Testis (tissue), 2 donors: ENCODE data around the gene MAGI1.

ENCODE experiments used
- CTCF ChIP-seq, 3 experiments: fragments of 450-650 bp in 2 of 3; fragments of 200-600 bp in 1 of 3; sonication (generic) in 1 of 3; IDR thresholded peaks; one replicate each; pipeline ENCODE4 v1.5.1; 2016 to 2019; ENCODE audit warnings: antibody characterized with exemption in 3 of 3, mild to moderate bottlenecking in 2 of 3, moderate library complexity in 1 of 3
- POLR2A ChIP-seq: fragments of 450-650 bp; IDR thresholded peaks from one replicate; pipeline ENCODE4 v1.6.1; 2017; ENCODE audit warnings: antibody characterized with exemption, mild to moderate bottlenecking, moderate library complexity

GRCh38 chr3:65964838-65965237 lies 73.9 kb downstream of the MAGI1 start:
- no peak for TF ChIP-seq CTCF (IDR thresholded peaks at IDR 0.05)
- TF ChIP-seq POLR2A = no peak
